Endometrial microvascular endothelial cells (primary cell): ENCODE results near the gene IGFALS. TPM values are rescaled to one million over a fixed set of nuclear protein-coding genes. Genes with fewer than 3 reads are reported as not detected.
"Not testable (repeated sequence)": the region's sequence is repeated elsewhere in the genome, so short reads cannot be mapped to it uniquely, and the experiment has no call there.

Experiments
- in situ Hi-C: cut with HindIII; loops from 2 replicates; pipeline ENCODE4 v1.10.0; 2017; ENCODE audit warnings: low sequenced_read_pairs, low pct_unique_long_range_greater_than_20kb; ENCODE audit errors: inconsistent ontology term
- total RNA-seq: library from RNA; depleted of rRNA; stranded (reverse); fragments of >200 nt; gene quantifications from one replicate; pipeline ENCODE4 v1.2.3, GENCODE V29; 2015; ENCODE audit errors: inconsistent ontology term

Gene IGFALS
- total RNA-seq, 1 donor from 2014 or later = not detected

DNA sequence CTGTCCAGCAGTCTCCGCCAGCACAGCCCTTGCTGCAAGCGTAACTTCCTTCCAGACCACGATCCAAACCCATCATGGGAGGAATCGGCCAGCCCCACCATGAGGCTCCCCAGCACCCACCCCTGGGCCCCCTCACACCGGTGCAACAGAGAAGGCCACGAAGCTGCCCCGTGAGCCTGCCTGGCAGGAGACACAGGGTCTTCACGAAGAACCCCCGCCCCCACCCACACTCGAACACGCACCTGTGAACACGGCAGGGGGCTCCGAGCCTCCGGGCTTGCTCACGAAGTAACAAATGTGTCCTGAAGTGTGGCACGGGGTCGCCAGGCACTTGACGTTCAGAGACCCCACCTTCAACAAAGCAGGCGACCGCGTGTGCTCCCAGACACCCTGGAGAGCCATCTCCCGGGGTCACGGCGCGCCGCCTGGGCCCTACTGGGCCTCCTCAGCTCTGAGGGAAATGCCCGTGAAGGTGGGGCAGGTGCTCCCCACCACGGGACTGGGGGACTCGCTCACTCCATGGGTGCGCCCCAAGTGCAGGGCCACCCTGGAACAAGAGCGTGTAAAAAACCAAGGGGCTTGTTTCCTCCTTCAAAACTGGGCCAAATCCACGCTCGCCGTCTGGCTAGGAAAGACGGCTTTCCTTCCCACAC, 25.5 kb upstream of the IGFALS start:
- in situ Hi-C loops = no loop called here

DNA sequence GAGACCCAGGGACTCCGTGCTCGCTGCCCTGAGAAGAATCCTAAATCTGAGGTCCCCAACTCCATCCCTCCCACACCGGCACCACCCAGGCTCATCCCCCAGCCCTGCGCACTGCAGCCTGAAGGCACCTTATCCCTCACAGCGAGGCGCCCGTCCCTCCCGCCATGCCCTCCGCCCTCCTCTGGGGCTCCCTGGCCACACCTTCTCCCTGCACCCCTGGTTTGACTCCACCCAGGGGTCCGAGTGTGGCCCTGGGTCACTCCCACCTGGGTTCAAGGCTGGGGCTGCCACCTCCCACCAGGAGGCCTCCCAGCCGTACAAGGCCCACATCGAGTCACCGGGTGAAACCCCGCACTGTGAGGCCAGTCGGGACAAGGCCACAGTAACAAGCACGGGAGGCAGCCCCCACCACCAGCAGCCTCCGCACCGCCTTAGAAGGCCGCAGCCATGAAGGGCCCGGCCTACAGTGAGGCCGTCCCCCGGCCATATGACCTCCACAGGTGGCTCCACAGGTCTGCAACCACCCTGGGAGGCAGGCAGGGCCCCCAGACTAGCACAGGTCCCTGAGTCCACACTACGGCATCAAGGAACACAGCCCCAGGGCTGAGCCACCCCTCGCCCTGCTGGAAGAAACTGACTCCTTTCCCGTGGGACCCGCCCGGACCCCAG, 24.8 kb upstream of the IGFALS start:
- in situ Hi-C loops = no loop called here

DNA sequence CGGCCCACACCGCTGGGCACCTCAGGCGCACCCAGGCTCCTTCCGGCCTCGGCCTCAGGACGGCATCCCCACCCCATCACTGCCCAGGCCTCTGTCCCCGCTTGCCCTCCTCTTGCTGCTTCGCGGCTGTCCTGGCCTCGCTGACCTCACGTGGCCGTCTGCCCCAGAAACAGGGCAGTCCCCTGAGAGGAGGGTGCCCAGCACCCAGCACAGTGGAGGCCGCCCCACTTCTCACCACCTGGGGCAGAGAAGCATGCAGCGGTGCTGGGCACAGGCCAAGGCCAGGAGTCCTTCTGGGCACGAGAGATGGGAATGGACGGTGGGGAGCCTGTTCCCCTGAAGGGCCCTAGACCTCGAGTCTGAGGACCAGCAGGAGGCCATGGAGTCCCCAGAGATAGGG, 24.2 kb upstream of the IGFALS start:
- in situ Hi-C loops = no loop called here

DNA sequence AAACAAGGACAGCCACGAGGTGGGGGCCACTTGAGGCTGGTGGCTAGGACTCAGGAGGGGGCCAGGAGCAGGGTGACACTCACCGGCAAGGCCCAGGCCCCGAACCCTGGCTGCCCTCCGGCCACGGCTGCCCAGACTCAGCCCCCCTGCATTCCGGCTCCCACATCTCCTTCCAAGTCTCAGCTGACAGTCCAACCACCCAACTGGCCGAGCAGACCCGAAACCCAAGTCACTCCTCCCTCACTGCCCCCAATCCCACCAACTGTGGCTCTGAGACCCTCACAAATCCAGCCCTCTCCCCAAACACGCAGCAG, 23.7 kb upstream of the IGFALS start:
- in situ Hi-C loops = no loop called here

DNA sequence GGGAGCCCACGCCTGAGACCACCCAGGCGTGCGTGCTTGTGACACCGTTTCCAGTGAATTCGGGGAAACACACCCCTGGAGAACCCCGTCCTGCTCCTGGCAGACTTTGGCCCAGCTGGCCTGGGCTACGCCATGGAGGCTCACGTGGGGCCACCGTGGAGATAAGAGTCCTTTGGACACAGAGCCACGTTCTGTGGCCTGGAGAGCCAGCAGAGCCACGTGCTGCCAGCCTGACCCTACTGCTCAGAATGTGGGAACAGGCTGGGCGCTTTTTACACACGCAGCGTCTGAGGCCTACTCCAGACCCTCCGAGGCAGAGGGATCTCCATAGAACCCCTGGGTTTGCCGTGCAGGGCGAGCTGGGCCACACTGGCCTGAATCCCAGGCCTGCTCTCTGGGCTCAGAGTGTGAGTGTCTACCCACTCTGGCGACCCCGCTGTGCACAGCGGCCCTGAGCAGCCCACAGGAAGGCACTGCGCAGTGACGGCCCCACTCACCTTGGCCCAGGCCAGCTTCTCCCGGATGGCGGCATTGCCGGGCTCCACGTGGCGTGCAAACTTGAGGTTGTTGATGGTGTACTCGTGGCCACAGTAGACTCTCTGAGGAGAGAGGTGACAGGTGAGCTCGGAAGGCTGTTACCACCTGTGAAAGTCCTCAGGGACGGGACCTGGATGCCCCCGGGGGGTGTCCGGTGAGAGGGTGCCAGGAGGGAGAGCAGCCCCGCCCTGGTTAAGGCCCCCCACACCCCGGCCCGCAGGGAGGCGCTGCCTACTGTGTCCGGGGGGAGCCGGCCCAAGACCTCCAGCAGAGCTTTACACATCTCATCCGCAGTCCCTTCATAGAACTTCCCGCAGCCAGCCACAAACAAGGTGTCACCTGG, 23.1 kb upstream of the IGFALS start:
- in situ Hi-C loops = no loop called here

DNA sequence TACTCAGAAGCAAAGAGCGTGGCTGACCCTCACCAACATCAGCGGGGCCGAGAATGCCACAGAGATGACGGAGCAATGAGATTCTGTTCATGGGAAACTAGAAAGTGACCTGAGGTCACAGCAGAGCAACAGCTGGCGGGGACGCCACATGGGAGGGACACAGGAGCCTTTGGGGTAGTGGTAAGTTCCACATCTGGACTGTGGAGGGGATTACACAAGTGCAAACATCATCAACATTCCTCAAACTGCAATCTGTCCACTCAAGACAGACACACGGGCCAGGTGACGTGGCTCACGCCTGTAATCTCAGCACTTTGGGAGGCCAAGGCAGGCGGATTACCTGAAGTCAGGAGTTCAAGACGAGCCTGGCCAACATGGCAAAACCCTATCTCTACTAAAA, 22.0 kb upstream of the IGFALS start:
- in situ Hi-C loops = no loop called here

DNA sequence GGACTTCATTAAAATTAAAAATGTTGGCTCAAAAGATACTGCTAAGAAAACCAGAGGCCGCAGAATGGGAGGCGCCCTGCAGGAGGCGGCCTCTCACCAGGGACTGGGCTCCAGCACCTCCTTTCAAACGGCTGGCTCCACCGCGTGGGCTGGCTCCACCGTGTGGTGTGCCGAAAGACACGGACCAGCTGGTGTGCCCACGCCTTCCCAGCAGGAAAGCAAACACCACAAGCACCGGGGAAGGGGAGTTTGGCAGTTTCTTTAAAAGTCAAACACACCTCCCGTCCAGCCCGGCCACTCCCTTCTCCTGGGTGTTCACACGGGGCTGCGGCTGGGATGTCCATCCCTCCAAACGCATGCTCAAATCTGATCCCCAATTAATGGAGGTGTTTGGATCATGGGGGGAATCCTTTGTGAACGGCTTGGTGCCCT, 19.2 kb upstream of the IGFALS start:
- in situ Hi-C loops = no loop called here

DNA sequence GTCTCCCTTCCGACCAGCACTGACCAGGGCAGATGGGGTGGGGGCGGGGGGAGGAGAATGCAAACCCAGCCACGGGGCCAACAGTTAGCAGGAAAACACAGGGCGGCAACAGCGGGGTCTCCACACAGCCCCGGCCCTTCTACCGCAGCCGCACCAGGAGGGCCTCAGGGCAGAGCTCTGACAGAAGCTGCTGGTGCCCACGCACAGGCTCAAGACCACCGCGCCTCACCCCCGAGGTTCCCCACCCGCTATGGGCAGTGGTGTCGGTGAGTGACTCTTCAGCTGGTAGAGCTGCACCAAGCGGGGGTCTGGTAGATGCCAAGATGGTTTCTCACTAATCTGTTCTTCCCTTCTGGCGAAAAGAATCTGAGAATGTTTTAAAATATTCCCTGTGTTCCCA, 17.0 kb upstream of the IGFALS start:
- in situ Hi-C loops = no loop called here

DNA sequence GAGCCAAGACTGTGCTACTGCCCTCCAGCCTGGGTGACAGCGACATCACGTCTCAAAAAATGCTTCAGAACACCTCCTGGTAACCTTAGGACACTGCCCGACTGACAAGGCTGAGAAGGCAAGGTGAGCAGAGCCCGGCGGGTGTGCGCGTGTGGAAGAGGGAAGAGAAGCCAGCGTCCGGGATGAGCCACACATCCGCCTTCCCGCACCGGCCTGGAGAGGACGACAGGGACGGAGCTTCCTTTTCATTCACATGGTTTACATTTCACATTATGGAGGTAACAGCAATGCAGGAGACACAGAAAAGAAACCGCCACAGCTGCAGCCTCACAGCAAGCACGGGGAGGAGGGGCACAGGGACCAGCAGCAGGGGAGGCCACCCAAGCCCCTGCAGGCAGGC, 16.6 kb upstream of the IGFALS start:
- in situ Hi-C loops = no loop called here

DNA sequence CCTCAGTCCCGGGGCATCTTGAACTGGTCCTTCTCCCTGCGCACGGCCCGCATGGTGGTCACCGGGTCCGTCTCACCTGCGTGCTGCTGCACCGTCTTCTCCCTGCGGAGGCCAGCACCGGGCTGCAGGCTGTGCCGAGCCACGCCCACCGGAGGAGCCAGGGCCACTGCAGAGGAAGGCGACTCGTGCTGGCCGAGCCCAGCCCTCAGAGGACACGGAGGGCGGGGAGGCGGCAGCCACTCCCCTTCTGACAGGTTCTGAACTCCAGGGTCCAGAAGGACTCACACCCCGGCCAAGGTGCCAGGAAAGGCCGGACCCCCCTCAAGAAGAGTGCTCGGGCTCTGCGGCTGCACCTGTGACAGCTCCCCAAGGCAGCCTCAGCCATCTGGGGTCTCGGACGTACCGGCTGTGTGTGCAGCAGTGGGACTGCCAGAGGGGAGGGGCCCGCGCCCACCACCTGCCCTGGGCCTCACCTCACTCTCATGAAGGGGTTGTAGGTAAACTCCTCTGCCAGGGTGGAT, 15.8 kb upstream of the IGFALS start:
- in situ Hi-C loops = no loop called here

DNA sequence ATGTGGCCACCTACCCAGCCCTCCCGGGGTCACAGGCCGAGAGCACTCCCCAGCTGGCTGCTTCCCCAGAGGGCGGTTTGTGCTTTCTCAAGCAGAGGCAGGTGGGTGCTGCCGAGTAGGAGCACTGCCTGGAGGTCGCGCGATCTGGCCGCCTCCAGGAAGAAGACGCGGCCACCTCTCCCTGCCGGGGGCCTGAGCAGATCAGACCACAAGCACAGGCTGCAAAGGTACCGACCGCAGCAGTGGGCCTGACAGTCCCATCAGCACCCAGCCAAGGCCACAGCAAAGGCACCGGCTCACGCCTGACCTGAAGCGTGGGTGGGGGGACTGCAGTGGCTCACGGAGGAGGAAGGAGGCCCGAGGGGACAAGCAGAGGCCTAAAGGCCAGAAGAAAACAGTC, 15.2 kb upstream of the IGFALS start:
- in situ Hi-C loops = no loop called here

DNA sequence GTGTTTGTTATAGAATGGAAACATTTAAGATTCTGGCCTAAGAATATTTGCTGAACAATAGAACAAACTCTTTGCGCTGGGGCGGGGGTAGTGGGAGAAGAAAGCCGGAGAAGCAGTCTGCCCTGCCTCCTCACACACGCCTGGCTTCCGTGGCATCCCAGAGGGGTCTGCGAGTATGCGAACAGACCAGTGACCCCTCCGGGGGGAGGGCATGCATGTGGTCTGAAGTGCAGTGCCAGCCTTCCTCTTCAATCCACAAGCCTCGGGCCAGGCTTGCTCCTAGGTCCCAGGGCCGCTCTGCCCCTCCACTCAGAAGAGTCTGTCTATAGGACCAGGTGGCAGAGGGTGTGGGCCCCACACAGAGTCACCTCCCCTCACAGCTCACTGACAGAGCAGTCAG, 14.1 kb upstream of the IGFALS start:
- in situ Hi-C loops = no loop called here

DNA sequence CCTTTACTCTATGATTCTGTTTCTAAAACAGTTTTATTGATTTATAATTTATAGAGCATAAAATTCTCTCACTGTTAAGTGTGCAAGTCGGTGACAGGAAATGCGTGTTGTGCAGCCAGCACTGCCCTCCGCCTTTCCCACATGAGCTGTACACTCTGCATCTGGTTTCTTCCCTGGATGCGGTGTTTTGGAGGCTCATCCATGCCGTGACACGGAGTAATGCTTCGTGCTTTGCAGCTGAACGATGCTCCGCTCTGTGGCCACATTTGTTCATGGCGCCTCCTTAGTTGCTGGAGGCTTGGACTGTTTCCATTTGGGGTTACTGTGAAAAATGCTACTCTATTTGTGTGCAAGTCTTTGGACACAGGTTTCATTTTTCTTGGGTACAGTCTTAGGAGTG, 7.2 kb upstream of the IGFALS start:
- in situ Hi-C loops = no loop called here

DNA sequence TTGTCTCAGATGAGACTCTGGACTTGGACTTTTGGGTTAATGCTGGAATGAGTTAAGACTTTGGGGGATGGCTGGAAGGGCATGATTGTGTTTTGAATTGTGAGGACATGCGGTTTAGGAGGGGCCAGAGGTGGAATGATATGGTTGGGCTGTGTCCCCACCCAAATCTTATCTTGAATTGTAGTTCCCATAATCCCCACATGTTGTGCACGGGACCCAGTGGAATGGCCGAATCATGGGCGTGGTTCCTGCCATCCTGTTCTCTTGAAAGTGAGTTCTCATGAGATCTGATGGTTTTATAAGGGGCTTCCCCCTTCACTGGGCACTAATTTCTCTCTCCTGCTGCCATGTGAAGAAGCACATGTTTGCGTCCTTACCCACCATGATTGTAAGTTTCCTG, 5.8 kb upstream of the IGFALS start:
- in situ Hi-C loops = not testable (repeated sequence)

DNA sequence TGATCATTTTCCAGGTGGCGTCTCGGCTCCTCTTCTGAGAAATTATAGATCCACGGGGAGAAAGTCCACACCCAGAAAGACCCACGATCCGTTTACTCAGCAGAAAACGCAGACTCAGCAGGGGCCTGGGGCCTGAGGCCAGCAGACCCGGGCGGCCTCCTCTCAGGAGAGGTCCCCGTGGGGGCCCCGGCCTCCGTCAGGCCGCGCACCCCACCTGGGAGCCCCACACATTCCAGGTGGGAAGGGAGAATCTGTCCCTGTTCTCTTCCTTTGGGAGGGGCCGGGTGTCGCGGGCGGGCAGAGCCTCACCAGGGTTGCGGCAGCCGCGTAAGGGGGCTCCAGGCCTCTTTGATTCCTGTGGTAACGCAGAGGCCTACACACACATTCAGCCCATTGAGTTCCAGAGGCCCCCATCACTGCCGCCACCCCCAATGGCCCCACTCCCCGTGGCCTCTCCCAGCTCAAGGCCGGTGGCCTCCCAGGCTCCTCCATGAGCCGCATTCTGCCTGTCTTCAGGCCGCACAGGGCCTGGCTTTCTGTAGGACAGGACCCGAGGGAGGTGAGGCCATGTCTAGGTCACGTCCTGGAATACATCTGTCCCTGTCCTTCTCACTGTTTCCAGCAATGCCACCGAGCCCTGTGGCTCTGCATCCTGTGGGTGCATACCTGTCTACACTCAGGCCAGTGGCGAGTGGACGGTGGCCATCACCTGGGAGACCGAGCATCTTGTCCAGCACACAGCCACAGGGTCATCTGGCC, 1.6 kb upstream of the IGFALS start:
- in situ Hi-C loops = no loop called here

DNA sequence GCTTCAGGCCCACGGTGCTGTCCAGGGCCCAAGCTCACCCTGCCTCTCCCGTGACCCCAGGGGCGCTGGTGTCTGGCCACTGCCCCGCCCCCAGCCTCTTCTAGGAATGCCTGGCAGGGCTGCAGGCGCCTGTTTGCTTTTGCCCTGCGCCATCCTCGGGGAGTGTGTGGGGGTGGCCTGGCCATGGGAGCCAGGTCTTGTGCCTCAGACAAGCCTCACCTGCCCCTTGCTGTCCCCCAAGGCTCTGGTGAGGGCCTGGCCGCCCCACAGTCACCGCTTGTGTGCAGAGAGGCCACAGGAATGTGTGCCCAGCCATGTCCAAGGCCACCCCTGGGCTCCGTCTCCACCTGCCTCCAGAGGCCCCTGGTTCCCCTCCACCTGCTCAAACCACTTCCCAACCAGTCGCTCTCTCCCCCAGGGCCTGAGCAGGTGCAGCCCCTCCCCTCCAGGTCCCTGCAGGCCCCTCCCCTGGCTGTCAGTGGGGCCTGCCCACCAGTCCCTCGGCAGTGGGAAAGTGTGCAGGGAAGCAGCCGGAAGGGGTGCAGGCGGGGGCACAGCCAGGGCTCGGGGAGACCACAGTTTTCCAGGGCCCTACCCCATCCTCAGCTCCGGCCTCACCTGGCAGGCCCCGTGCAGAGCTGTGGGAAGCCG, 841 bp upstream of the IGFALS start:
- in situ Hi-C loops = no loop called here

DNA sequence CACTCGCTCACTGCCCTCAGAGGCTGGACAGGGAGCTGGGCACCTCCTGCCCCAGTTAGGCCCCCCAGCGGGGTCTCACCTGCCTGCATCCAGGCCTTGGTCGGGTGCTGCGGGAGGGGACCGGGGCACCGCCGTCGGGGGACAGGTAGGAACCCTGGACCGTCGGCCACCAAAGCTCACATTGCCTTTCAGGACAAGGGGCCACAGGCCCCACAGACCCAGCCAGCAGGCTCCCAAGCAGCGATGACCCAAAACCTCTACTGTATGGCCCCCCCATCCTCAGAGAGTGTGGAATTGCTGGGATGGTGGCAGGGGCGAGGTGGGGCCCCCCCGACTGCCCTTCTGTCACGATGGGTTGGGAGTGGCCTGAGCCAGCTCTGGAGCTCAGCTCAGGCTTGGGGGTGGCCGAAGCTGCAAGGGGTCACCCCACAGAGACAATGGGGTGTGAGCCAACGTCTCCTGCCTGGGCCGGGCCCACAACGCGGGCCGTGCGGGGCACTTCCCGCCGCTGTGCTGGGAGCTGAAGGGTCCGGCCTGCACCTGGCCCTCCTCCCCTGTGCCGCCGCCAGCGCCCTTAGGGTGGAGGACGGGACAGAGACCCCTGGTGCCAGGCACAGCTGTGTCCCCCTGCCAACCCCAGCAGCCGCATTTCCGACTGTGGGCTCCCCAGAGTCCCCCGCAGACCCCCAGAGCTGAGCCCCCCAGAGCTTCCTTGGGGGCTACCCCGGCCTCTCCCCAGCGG, 498 bp downstream of the IGFALS start:
- in situ Hi-C loops = no loop called here
